ENCODE data around the gene ASCL1. TPM values are rescaled to one million over a fixed set of nuclear protein-coding genes. Genes with fewer than 3 reads are reported as not detected.

Gene ASCL1
- total RNA-seq, 2 donors from 2014 or later = 0.17 to 0.53 TPM

- no peaks in the 10 kb centered on the region for H3K9me3 ChIP-seq
- H3K27me3 ChIP-seq = no peaks in the 10 kb centered on the region
- H3K9ac ChIP-seq (ENCODE audit: low read depth in 2 of 2, low read length in 2 of 2) = no peak overlapping the region
- H3K4me3 ChIP-seq = no peak overlapping the region
- TF ChIP-seq, protein P1, sequence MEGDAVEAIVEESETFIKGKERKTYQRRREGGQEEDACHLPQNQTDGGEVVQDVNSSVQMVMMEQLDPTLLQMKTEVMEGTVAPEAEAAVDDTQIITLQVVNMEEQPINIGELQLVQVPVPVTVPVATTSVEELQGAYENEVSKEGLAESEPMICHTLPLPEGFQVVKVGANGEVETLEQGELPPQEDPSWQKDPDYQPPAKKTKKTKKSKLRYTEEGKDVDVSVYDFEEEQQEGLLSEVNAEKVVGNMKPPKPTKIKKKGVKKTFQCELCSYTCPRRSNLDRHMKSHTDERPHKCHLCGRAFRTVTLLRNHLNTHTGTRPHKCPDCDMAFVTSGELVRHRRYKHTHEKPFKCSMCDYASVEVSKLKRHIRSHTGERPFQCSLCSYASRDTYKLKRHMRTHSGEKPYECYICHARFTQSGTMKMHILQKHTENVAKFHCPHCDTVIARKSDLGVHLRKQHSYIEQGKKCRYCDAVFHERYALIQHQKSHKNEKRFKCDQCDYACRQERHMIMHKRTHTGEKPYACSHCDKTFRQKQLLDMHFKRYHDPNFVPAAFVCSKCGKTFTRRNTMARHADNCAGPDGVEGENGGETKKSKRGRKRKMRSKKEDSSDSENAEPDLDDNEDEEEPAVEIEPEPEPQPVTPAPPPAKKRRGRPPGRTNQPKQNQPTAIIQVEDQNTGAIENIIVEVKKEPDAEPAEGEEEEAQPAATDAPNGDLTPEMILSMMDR (IDR thresholded peaks at IDR 0.05) = no peak
- intact Hi-C loops (cut with DNase I) = no loop called here
- H3K4me1 ChIP-seq = no peaks in the 10 kb centered on the region
- H3K36me3 ChIP-seq = no peaks in the 10 kb centered on the region
- DNase-seq = no peak
- no peak overlapping the region for H3K27ac ChIP-seq
These were observed 45.2 kb upstream of the ASCL1 start for GRCh38 chr12:102912258-102912657.

DNA sequence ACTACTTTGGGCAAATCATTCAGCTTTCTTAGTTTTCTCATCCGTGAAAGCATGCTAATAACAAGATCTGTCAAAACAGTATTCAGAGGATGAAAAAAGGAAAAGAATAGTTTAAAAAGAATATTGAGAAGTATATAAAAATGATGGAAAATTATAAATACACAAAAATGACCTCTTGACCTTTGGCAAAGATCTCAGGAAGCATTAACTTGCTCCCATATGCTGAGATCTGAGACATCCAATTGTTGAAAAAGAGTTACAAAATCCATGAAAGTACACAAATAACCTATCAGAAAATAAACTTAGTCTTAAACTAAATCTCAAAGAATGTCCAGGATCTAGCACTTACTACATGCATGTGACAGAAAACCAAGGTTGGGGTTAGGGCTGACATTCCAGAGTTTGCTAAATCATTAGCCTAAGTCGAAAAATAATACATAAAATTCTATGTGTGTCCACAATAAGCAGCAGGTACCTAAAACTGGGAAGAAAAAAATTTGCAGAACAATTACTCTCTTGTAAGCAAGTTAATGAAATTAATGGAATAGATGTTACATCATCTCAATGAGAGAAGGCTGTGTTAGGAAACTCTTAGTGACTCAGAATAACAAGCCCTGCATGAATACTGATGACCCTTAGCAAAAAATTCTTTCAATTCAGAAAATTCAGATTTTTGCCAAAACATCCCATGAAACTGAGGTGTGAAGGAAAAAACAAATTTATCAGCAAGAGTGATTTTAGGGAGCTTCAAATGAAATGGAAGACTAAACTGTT lies 43.8 kb upstream of the ASCL1 start:
- Histone ChIP-seq H3K36me3 (no peaks in the 10 kb centered on the region), H3K9me3 (no peaks in the 10 kb centered on the region), H3K4me1 (no peaks in the 10 kb centered on the region), H3K4me3 (no peak overlapping the region), H3K27ac (no peak overlapping the region), H3K27me3 (no peaks in the 10 kb centered on the region), H3K9ac (ENCODE audit: low read depth in 2 of 2, low read length in 2 of 2) (no peak overlapping the region)
- intact Hi-C loops (cut with DNase I) = no loop called here
- TF ChIP-seq, protein P1 (IDR thresholded peaks at IDR 0.05) = no peak
- DNase-seq = no peak

- H3K9ac ChIP-seq (ENCODE audit: low read depth in 2 of 2, low read length in 2 of 2) = no peak overlapping the region
- H3K4me3 ChIP-seq = peak overlapping the region; percentile 22
These were observed 41.0 kb upstream of the ASCL1 start for GRCh38 chr12:102916252-102917025.

DNA sequence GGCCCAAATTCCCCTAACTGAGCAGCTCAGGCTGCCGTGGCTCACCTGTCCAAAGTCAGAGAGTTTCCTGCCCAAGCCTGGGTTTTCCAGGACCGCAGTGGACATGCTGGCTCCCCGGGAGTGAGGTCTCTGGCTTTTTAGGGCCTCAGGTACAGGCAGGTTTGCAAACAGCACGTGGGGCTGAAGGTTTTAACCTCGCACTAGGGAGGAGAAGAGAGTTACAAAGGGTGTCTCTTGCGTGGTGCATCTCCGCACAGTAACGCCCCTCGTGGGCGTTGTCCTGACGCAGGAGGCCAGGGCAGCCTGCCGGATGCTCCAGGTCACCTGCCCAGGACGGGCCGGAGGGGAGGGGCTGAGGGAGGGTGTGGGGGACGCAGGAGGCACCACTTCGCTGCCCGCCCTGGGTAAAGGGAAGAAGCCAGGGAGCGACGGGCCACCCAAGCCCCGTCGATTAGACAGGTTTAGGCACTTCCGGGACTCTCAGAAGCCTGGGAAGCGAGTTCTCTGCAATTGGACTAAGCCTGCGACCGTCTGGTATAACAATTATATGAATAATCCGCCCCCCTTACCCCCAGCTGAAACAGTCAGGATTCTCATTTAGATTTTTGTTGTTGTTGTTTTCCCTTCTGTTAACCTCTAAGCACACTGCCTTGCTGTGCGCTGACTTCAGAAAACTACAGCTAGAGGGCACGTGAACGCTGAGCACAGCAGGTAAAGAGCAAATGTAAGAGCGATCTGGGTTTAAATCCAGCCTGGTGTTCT lies 40.3 kb upstream of the ASCL1 start, which contains the start of gene PAH:
PAH (minus strand) TSS at position 219 of the 762 bp plus-strand sequence; CDS start at position 105, 114 bp downstream.
- H3K27ac ChIP-seq = no peak within 1 kb of the TSS
- H3K27me3 ChIP-seq = no peaks in the 10 kb centered on the region
- no peaks in the 10 kb centered on the region for H3K9me3 ChIP-seq
- H3K4me3 ChIP-seq = peak within 1 kb of the TSS; percentile 22
- intact Hi-C loops (cut with DNase I) = no loop called here
- H3K4me1 ChIP-seq = no peaks in the 10 kb centered on the region
- H3K36me3 ChIP-seq = no peaks in the 10 kb centered on the region
- peak within 1 kb of the TSS in 1 of 2 donors; percentile 9 for H3K9ac ChIP-seq (ENCODE audit: low read depth in 2 of 2, low read length in 2 of 2)
- TF ChIP-seq, protein P1 (IDR thresholded peaks at IDR 0.05) = no peak
- peak; percentile 17 for DNase-seq

More at GRCh38 chr12:102916252-102917025, 41.0 kb upstream of the ASCL1 start:
- intact Hi-C loops (cut with DNase I) = no loop called here
- no peak overlapping the region for H3K27ac ChIP-seq
- DNase-seq = no peak
- H3K9me3 ChIP-seq = no peaks in the 10 kb centered on the region
- TF ChIP-seq, protein P1 (IDR thresholded peaks at IDR 0.05) = no peak
- H3K36me3 ChIP-seq = no peaks in the 10 kb centered on the region
- H3K27me3 ChIP-seq = no peaks in the 10 kb centered on the region
- no peaks in the 10 kb centered on the region for H3K4me1 ChIP-seq

DNA sequence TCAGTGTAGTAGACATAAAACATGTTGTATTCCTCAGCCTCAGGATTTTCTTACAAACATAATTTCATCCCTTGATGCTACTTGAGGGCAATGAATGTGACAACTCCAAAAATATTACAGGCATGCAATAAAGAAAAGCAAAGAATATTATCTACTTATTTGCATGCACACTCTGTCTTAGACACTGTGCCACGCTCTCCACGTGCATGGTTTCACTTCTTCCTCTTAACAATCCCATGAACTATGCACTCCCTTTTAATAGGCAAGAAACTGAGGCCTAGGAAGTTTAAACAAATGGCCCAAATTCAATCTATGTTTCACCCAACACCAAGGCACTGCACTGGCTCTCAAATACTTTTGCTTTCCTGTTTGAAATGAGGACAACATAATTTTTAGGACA lies 38.6 kb upstream of the ASCL1 start:
- Histone ChIP-seq H3K27me3 (no peaks in the 10 kb centered on the region), H3K9me3 (no peaks in the 10 kb centered on the region), H3K36me3 (no peaks in the 10 kb centered on the region), H3K4me1 (no peaks in the 10 kb centered on the region), H3K9ac (ENCODE audit: low read depth in 2 of 2, low read length in 2 of 2) (no peak overlapping the region), H3K4me3 (no peak overlapping the region), H3K27ac (no peak overlapping the region)
- intact Hi-C loops (cut with DNase I) = no loop called here
- TF ChIP-seq, protein P1 (IDR thresholded peaks at IDR 0.05) = no peak
- no peak for DNase-seq
